Naive B cell (primary cell): ENCODE measurements around the gene MRPL12. TPM values are rescaled to one million over a fixed set of nuclear protein-coding genes. Genes with fewer than 3 reads are reported as not detected.
"Not testable (repeated sequence)": the region's sequence is repeated elsewhere in the genome, so short reads cannot be mapped to it uniquely, and the experiment has no call there.

ENCODE experiments used
- ATAC-seq, 2 donors: fragments of 150-1000 bp; cut with Tn5 transposase; 2 replicates each; pipeline ENCODE4 v1.10.0; 2021; ENCODE audit warnings: low read depth in 2 of 2, mild to moderate bottlenecking in 2 of 2, moderate library complexity in 2 of 2
- DNase-seq: peaks from one replicate; pipeline ENCODE4 v3.0.0; 2022
- H3K27ac Mint-ChIP-seq, 6 donors: one replicate each; pipeline ENCODE4 v1.8.0; 2020 to 2022; ENCODE audit warnings: mild to moderate bottlenecking in 6 of 6, mixed read lengths in 6 of 6, moderate library complexity in 5 of 6, inconsistent platforms in 2 of 6
- H3K27me3 Mint-ChIP-seq, 3 donors: one replicate each; pipeline ENCODE4 v1.8.0; 2021 to 2022; ENCODE audit warnings: mixed read lengths in 3 of 3, mild to moderate bottlenecking in 1 of 3
- H3K36me3 Mint-ChIP-seq, 2 donors: one replicate each; pipeline ENCODE4 v1.8.0; 2020 to 2022; ENCODE audit warnings: mixed read lengths in 2 of 2, inconsistent platforms in 1 of 2, mild to moderate bottlenecking in 1 of 2
- H3K4me1 Mint-ChIP-seq, 3 donors: one replicate each; pipeline ENCODE4 v1.8.0; 2020 to 2022; ENCODE audit warnings: mixed read lengths in 3 of 3, inconsistent platforms in 1 of 3, mild to moderate bottlenecking in 1 of 3, moderate library complexity in 1 of 3
- H3K4me3 Mint-ChIP-seq, 8 donors: one replicate each; pipeline ENCODE4 v1.8.0; 2020 to 2022; ENCODE audit warnings: mild to moderate bottlenecking in 8 of 8, mixed read lengths in 8 of 8, moderate library complexity in 8 of 8, inconsistent platforms in 2 of 8
- H3K9me3 Mint-ChIP-seq, 7 donors: one replicate each; pipeline ENCODE4 v1.8.0; 2020 to 2022; ENCODE audit warnings: mixed read lengths in 7 of 7, mild to moderate bottlenecking in 5 of 7, inconsistent platforms in 2 of 7, moderate library complexity in 1 of 7
- polyA plus RNA-seq, 6 donors: library from polyadenylated mRNA; unstranded; fragments of 300-500 nt; fragmentation: Illumina TruSeq; gene quantifications; one replicate each; pipeline ENCODE4 v1.2.3, GENCODE V29; 2021; ENCODE audit warnings: low read depth in 6 of 6

MRPL12 gene
- polyA plus RNA-seq, 6 donors from 2014 or later, result 33.7 to 51.6 (median 42.3) TPM

- peaks cover 18 to 45% (median 37%) of the 10 kb centered on the region in 3 donors for H3K27me3 Mint-ChIP-seq
- no peaks in the 10 kb centered on the region for H3K36me3 Mint-ChIP-seq
- DNase-seq (no peak), ATAC-seq (no peak)
- peak overlapping the region in 2 of 8 donors; percentile 20 to 47 for H3K4me3 Mint-ChIP-seq
- H3K4me1 Mint-ChIP-seq, result peaks cover 14 to 17% (median 16%) of the 10 kb centered on the region in 3 donors
- H3K9me3 Mint-ChIP-seq, result no peaks in the 10 kb centered on the region
- no peak overlapping the region for H3K27ac Mint-ChIP-seq
Measured at GRCh38 chr17:81737947-81738800, 35.0 kb downstream of the MRPL12 start.

- H3K4me1 Mint-ChIP-seq, result peaks cover 11% of the 10 kb centered on the region in 3 donors
- H3K4me3 Mint-ChIP-seq, result no peak overlapping the region
- no peaks in the 10 kb centered on the region for H3K9me3 Mint-ChIP-seq
- H3K36me3 Mint-ChIP-seq, result no peaks in the 10 kb centered on the region
- H3K27me3 Mint-ChIP-seq, result peaks cover 12 to 38% (median 29%) of the 10 kb centered on the region in 3 donors
- no peak for DNase-seq
- ATAC-seq, result no peak
- no peak overlapping the region for H3K27ac Mint-ChIP-seq
Measured at GRCh38 chr17:81738801-81739393, 35.7 kb downstream of the MRPL12 start.

GRCh38 chr17:81739593-81739992, 36.4 kb downstream of the MRPL12 start:
- not testable (repeated sequence) for H3K4me3 Mint-ChIP-seq, H3K36me3 Mint-ChIP-seq, H3K9me3 Mint-ChIP-seq, ATAC-seq, DNase-seq
- peak overlapping the region in 1 of 6 donors; percentile 76 for H3K27ac Mint-ChIP-seq
- peaks cover 12 to 36% (median 28%) of the 10 kb centered on the region in 3 donors for H3K27me3 Mint-ChIP-seq
- H3K4me1 Mint-ChIP-seq, result peaks cover 9 to 11% (median 11%) of the 10 kb centered on the region in 3 donors

DNA sequence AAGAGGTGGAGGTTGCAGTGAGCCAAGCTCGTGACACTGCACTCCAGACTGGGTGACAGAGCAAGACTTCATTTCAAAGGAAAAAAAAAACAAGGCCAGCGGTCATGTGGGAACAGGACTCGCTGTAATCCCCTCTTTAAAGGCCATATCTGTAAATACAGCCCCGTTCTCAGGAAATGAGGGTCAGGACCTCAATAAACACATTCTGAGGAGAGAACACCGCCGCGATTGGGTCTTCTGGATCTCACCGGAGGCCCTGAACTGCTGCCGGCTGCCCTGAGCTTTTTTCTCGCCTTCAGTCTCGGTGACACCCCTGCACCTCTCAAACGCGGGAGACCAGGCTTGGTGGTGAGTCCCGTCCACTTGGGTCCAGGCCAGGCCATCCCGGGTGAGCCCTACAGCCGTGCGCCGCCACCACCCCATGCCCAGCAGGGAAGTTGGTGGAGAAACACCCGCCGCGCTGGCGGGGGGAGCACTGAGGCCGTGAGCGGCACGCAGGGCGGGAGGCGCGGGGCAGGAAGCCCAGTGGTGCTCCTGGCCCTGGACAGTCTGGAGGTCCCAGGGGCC, 37.3 kb downstream of the MRPL12 start:
- no peaks in the 10 kb centered on the region for H3K36me3 Mint-ChIP-seq
- DNase-seq (no peak), ATAC-seq (no peak)
- no peak overlapping the region for H3K4me3 Mint-ChIP-seq
- H3K27me3 Mint-ChIP-seq, result peaks cover 10 to 34% (median 27%) of the 10 kb centered on the region in 3 donors
- peak overlapping the region in 1 of 6 donors; percentile 30 for H3K27ac Mint-ChIP-seq
- H3K4me1 Mint-ChIP-seq, result peaks cover 6 to 10% (median 10%) of the 10 kb centered on the region in 3 donors
- H3K9me3 Mint-ChIP-seq, result no peaks in the 10 kb centered on the region

DNA sequence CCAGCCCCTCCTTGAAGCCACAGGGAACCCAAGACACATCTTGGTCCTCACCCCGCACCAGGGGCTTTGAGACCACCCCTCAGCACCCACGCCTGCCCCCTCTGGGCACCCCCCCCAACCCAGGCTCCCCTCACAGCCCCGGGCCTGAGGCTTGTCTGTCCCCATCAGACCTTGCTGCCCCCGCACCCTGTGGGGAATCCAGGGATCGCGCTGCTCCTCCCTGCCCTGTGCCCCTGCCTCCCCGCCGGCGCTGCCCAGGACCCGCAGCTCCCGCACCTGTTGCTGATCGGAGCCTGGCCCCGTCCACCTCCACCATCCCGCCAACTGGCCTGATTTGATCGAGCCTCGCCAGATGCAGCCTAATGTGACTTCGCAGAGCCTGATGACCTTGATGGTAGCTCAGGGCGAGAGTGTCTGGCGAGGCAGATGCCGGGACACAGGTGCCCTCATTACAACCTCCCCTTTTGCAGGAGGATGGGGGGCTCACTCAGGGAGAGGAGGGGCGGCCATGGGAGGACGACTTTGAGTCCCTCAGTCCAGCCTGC, 38.0 kb downstream of the MRPL12 start:
- no peaks in the 10 kb centered on the region for H3K9me3 Mint-ChIP-seq
- ATAC-seq, result no peak
- peaks cover 5 to 28% (median 21%) of the 10 kb centered on the region in 3 donors for H3K27me3 Mint-ChIP-seq
- H3K4me3 Mint-ChIP-seq, result no peak overlapping the region
- no peak for DNase-seq
- peaks cover 0 to 5% (median 3%) of the 10 kb centered on the region in 3 donors for H3K4me1 Mint-ChIP-seq
- no peaks in the 10 kb centered on the region for H3K36me3 Mint-ChIP-seq
- no peak overlapping the region for H3K27ac Mint-ChIP-seq

GRCh38 chr17:81741594-81742452, 38.7 kb downstream of the MRPL12 start:
- Mint-ChIP-seq H3K27me3 (peaks cover 5 to 28% (median 21%) of the 10 kb centered on the region in 3 donors), H3K36me3 (no peaks in the 10 kb centered on the region), H3K27ac (peak overlapping the region in 3 of 6 donors; percentile 17 to 39 (median 37)), H3K9me3 (no peaks in the 10 kb centered on the region), H3K4me1 (peaks cover 0 to 5% (median 3%) of the 10 kb centered on the region in 3 donors), H3K4me3 (no peak overlapping the region)
- DNase-seq (no peak), ATAC-seq (no peak)

Other genes with a start within 250 kb of the MRPL12 start
- 1,000 to 10,000 TPM in 1 of 6 donors, 100 to 1,000 TPM in 5; 664 to 1,094 (median 872) TPM for gene ACTG1, start 190.6 kb upstream of the MRPL12 start, polyA plus RNA-seq
- gene FSCN2, start 175.0 kb upstream of the MRPL12 start, polyA plus RNA-seq, result under 1 TPM in 5 of 6 donors, not detected in 1; 0.17 to 0.59 (median 0.39) TPM
- 10 to 100 TPM; 12.5 to 31.2 (median 15.1) TPM for gene FAAP100, start 151.0 kb upstream of the MRPL12 start, polyA plus RNA-seq
- 10 to 100 TPM; 49.2 to 76.6 (median 57.7) TPM for gene NPLOC4, start 66.3 kb upstream of the MRPL12 start, polyA plus RNA-seq
- under 1 TPM in 5 of 6 donors, not detected in 1; 0.34 to 0.92 (median 0.86) TPM for gene TSPAN10, start 66.2 kb upstream of the MRPL12 start, polyA plus RNA-seq
- gene PDE6G, start 46.8 kb upstream of the MRPL12 start, polyA plus RNA-seq, result 10 to 100 TPM in 1 of 6 donors, 1 to 10 TPM in 5; 2.1 to 16.1 (median 5.1) TPM
- gene OXLD1, start 36.8 kb upstream of the MRPL12 start, polyA plus RNA-seq, result 10 to 100 TPM; 63.9 to 77.5 (median 69.6) TPM
- 10 to 100 TPM in 4 of 6 donors, 1 to 10 TPM in 2; 3.2 to 29.4 (median 12.3) TPM for gene CCDC137, start 36.6 kb upstream of the MRPL12 start, polyA plus RNA-seq
- gene ARL16, start 19.6 kb upstream of the MRPL12 start, polyA plus RNA-seq, result 100 to 1,000 TPM in 1 of 6 donors, 10 to 100 TPM in 5; 32.8 to 101 (median 37.6) TPM
- 10 to 100 TPM; 11.3 to 47.6 (median 21.7) TPM for gene HGS, start 19.4 kb upstream of the MRPL12 start, polyA plus RNA-seq
- gene SLC25A10, start 8.9 kb downstream of the MRPL12 start, polyA plus RNA-seq, result 1 to 10 TPM in 4 of 6 donors, under 1 TPM in 1, not detected in 1; 0.92 to 5.0 (median 2.3) TPM
- gene GCGR, start 100.8 kb downstream of the MRPL12 start, polyA plus RNA-seq, result not detected
- gene MCRIP1, start 129.9 kb downstream of the MRPL12 start, polyA plus RNA-seq, result 100 to 1,000 TPM in 1 of 6 donors, 10 to 100 TPM in 5; 66.2 to 114 (median 77.4) TPM
- gene PPP1R27, start 131.7 kb downstream of the MRPL12 start, polyA plus RNA-seq, result under 1 TPM in 2 of 6 donors, not detected in 4; 0.18 to 0.64 TPM
- gene P4HB, start 157.2 kb downstream of the MRPL12 start, polyA plus RNA-seq, result 100 to 1,000 TPM; 139 to 192 (median 158) TPM
- gene ARHGDIA, start 168.0 kb downstream of the MRPL12 start, polyA plus RNA-seq, result 100 to 1,000 TPM in 1 of 6 donors, 10 to 100 TPM in 5; 42.9 to 116 (median 78.3) TPM
- 10 to 100 TPM; 25.5 to 53.9 (median 41.7) TPM for gene ALYREF, start 188.2 kb downstream of the MRPL12 start, polyA plus RNA-seq
- 100 to 1,000 TPM; 208 to 260 (median 218) TPM for gene ANAPC11, start 188.4 kb downstream of the MRPL12 start, polyA plus RNA-seq
- gene NPB, start 198.9 kb downstream of the MRPL12 start, polyA plus RNA-seq, result under 1 TPM in 1 of 6 donors, not detected in 5; 0.24 TPM
- gene PCYT2, start 208.0 kb downstream of the MRPL12 start, polyA plus RNA-seq, result 10 to 100 TPM; 19.0 to 28.4 (median 21.2) TPM
- gene SIRT7, start 214.8 kb downstream of the MRPL12 start, polyA plus RNA-seq, result 10 to 100 TPM; 23.6 to 41.3 (median 30.6) TPM
- 1 to 10 TPM; 3.4 to 6.7 (median 4.7) TPM for gene MAFG, start 224.4 kb downstream of the MRPL12 start, polyA plus RNA-seq
- 1 to 10 TPM; 1.6 to 4.5 (median 2.2) TPM for gene PYCR1, start 233.9 kb downstream of the MRPL12 start, polyA plus RNA-seq
- gene MYADML2, start 243.9 kb downstream of the MRPL12 start, polyA plus RNA-seq, result not detected